HEK293T (cell line): ENCODE data around the gene PLS3.
A peak's percentile ranks its signal among the peaks of the same experiment; 100 is the strongest.

Experiments
- CTCF ChIA-PET: fragments of 350-600 bp; formaldehyde crosslinking; extraction: SDS; loops from one replicate; lab custom pipeline; 2021; ENCODE audit warnings: antibody characterized with exemption, inconsistent platforms; lab: Yijun Ruan, JAX
- POLR2A ChIA-PET: fragments of 350-600 bp; formaldehyde crosslinking; extraction: SDS; loops from one replicate; lab custom pipeline; 2020; ENCODE audit warnings: antibody characterized with exemption, inconsistent platforms; lab: Yijun Ruan, JAX
- DNase-seq: peaks from one replicate; pipeline ENCODE4 v3.0.0; 2012; ENCODE audit warnings: mixed read lengths; ENCODE audit errors: extremely low spot score
- ARNT ChIP-seq: fragments of 450-650 bp; IDR thresholded peaks from 2 replicates; pipeline ENCODE4 v1.6.1; 2017; ENCODE audit warnings: mild to moderate bottlenecking
- BHLHE40 ChIP-seq: fragments of 450-650 bp; IDR thresholded peaks from 2 replicates; pipeline ENCODE4 v1.6.1; 2016; ENCODE audit warnings: mild to moderate bottlenecking, moderate library complexity, borderline replicate concordance
- CTBP1 ChIP-seq: fragments of 450-650 bp; IDR thresholded peaks from 2 replicates; pipeline ENCODE4 v1.6.1; 2016; ENCODE audit warnings: borderline replicate concordance
- ELF4 ChIP-seq: fragments of 450-650 bp; IDR thresholded peaks from 2 replicates; pipeline ENCODE4 v1.6.1; 2017; ENCODE audit warnings: antibody characterized with exemption
- FOXA1 ChIP-seq: fragments of 450-650 bp; IDR thresholded peaks from 2 replicates; pipeline ENCODE4 v1.6.1; 2016; ENCODE audit warnings: mild to moderate bottlenecking
- FOXK2 ChIP-seq: fragments of 450-650 bp; IDR thresholded peaks from 2 replicates; pipeline ENCODE4 v1.6.1; 2016; ENCODE audit warnings: mild to moderate bottlenecking
- FOXM1 ChIP-seq: fragments of 450-650 bp; IDR thresholded peaks from 2 replicates; pipeline ENCODE4 v1.6.1; 2017; ENCODE audit warnings: mild to moderate bottlenecking, borderline replicate concordance
- HDGF ChIP-seq: fragments of 450-650 bp; IDR thresholded peaks from 2 replicates; pipeline ENCODE4 v1.6.1; 2017; ENCODE audit warnings: antibody characterized with exemption, borderline replicate concordance
- L3MBTL2 ChIP-seq: fragments of 450-650 bp; conservative IDR thresholded peaks from 2 replicates; pipeline ENCODE4 v1.6.1; 2016; ENCODE audit warnings: mild to moderate bottlenecking
- LEF1 ChIP-seq: fragments of 450-650 bp; IDR thresholded peaks from 2 replicates; pipeline ENCODE4 v1.6.1; 2017; ENCODE audit warnings: mild to moderate bottlenecking, borderline replicate concordance
- NFRKB ChIP-seq: fragments of 450-650 bp; IDR thresholded peaks from 2 replicates; pipeline ENCODE4 v1.6.1; 2016; ENCODE audit warnings: mild to moderate bottlenecking, moderate library complexity
- PKNOX1 ChIP-seq: fragments of 450-650 bp; IDR thresholded peaks from 2 replicates; pipeline ENCODE4 v1.6.1; 2016
- SP1 ChIP-seq: fragments of 450-650 bp; IDR thresholded peaks from 2 replicates; pipeline ENCODE4 v1.6.1; 2017
- SUZ12 ChIP-seq: fragments of 450-650 bp; IDR thresholded peaks from 2 replicates; pipeline ENCODE4 v1.6.1; 2016; ENCODE audit warnings: mild to moderate bottlenecking
- TARDBP ChIP-seq: fragments of 450-650 bp; IDR thresholded peaks from 2 replicates; pipeline ENCODE4 v1.6.1; 2016
- ZNF384 ChIP-seq: fragments of 450-650 bp; IDR thresholded peaks from 2 replicates; pipeline ENCODE4 v1.6.1; 2016

The PLS3 gene

DNA sequence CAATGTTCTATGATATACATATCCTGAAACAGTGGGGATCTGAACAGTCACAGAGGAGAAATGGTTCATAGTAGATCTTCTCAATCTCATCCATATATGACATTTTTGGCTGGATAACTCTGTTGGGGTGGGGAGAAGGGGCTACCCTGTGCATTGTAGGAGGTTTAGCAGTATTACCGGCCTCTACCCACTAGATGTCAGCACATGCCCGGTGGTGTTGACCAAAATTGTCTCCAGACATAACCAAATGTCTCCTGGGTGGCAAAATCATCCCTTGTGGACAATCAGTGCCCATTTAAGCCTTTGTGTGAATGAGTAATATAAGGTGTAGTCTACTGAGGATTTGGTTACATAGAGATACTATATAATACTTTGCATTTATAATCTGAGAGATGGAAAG, 89.9 kb downstream of the PLS3 start:
- DNase-seq: peak; percentile 60
- no peak for TF ChIP-seq SP1
- no peak for TF ChIP-seq L3MBTL2
- no peak for TF ChIP-seq FOXM1
- TF ChIP-seq PKNOX1: no peak
- no peak for TF ChIP-seq NFRKB
- TF ChIP-seq LEF1: no peak
- TF ChIP-seq ZNF384: no peak
- no peak; the same call in 1 of the 2 replicates for TF ChIP-seq FOXK2
- TF ChIP-seq BHLHE40: no peak
- TF ChIP-seq HDGF: no peak
- TF ChIP-seq ARNT: no peak
- TF ChIP-seq ELF4: no peak
- no peak for TF ChIP-seq TARDBP
- TF ChIP-seq CTBP1: no peak
- no peak for TF ChIP-seq SUZ12
- no peak for TF ChIP-seq FOXA1
- CTCF ChIA-PET: interaction anchor here (1.3 kb wide), 1 partner anchor 40 kb away, joined by 4 read pairs; no protein-coding TSS in a partner anchor
- POLR2A ChIA-PET: no interaction called here

DNA sequence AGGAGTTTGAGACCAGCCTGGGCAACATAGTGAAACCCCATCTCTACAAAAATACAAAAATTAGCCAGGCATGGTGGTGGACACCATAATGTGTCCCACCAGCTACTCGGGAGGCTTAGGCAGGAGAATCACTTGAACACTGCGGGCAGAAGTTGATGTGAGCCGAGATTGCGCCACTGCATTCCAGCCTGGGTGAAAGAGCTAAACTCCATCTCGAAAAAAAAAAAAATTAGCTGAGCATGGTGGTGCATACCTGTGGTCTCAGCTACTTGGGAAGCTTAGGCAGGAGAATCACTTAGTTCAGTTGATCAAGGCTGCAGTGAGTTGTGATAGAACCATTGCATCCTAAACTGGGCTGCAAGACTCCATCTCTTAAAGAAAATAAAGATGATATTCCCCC, 91.2 kb downstream of the PLS3 start:
- POLR2A ChIA-PET: no interaction called here
- TF ChIP-seq ARNT (no peak), BHLHE40 (no peak)

DNA sequence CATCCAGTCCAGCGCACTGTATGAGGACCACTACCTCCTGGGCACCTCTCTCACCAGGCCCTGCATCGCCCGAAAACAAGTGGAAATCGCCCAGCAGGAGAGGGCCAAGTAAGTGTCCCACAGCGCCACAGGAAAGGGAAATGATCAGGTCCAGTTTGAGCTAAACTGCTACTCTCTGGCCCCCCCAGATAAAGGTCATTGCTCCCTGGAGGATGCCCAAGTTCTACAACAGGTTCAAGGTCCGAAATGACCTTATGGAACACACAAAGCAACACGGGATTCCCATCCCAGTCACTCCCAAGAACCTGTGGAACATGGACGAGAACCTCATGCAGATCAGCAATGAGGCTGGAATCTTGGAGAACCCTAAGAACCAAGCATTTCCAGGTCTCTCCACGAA, 104.1 kb downstream of the PLS3 start:
- POLR2A ChIA-PET: no interaction called here
- TF ChIP-seq ZNF384 (no peak), FOXM1 (no peak), SP1 (no peak), ARNT (no peak), LEF1 (no peak), SUZ12 (no peak), NFRKB (no peak), ELF4 (no peak), HDGF (no peak)
- no peak for DNase-seq
- CTCF ChIA-PET: no interaction called here

More for the DNA sequence above, 91.2 kb downstream of the PLS3 start:
- DNase-seq: no peak
- CTCF ChIA-PET: interaction anchor here (0.8 to 0.9 kb wide), 2 partner anchors 10 to 38 kb away, joined by 3 to 4 read pairs; no protein-coding TSS in a partner anchor

DNA sequence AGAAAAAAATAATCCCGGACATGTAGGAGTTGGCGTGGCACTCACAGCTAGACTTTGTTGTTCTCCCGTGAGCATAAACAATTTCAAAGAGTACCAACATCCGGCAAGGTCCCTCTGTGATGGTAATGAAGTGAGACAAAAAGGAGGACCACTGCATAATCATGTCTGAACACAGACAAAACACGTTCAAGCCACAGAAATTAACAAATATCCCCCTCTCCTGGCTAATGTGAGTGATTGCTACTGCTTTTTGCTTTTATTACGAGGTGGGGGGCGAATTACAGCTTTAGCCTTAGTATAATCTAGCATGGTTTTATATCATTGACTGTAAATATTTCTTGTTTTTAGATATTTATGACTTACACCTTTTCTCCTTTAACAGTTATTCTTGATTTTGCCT, 118.5 kb downstream of the PLS3 start:
- TF ChIP-seq ZNF384: peak; percentile 86; the same call in 1 of the 2 replicates
- no peak for TF ChIP-seq CTBP1
- TF ChIP-seq SP1: no peak
- ChIA-PET CTCF (interaction anchor here (0.9 to 1.0 kb wide), 2 partner anchors 11 to 34 kb away, joined by 3 to 5 read pairs; no protein-coding TSS in a partner anchor), POLR2A (no interaction called here)
- peak; percentile 56 for DNase-seq

DNA sequence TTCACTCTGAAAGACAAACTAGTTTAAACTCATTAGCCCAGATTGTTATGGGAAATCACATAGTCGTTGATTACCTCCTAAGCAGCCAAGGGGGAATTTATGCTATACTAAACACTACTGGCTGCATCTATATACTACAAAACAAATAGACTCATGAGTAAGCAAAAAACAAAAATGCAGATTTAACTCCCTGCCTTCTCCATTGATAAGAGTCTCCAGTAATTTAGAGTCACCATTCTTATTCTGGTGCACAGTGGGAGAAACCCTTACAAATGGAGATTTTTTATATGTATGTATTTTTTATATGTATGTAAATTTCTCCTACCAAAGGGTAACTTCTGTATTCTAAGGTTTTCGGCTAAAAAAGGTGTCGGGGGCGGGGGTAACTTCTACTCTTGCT, 126.6 kb downstream of the PLS3 start:
- CTCF ChIA-PET: no interaction called here
- no peak for DNase-seq
- no peak for TF ChIP-seq L3MBTL2
- TF ChIP-seq ZNF384: no peak
- TF ChIP-seq FOXA1: no peak
- TF ChIP-seq LEF1: no peak
- TF ChIP-seq NFRKB: no peak
- TF ChIP-seq TARDBP: no peak
- TF ChIP-seq FOXM1: no peak
- TF ChIP-seq ARNT: no peak
- TF ChIP-seq SP1: no peak
- no peak for TF ChIP-seq PKNOX1
- no peak for TF ChIP-seq SUZ12
- no peak for TF ChIP-seq HDGF
- POLR2A ChIA-PET: no interaction called here

- CTCF ChIA-PET: interaction anchor here (1.2 to 1.5 kb wide), 3 partner anchors 8 to 14 kb away, joined by 3 to 5 read pairs (median 4); no protein-coding TSS in a partner anchor
- POLR2A ChIA-PET: no interaction called here
- no peak for DNase-seq
- TF ChIP-seq LEF1 (no peak), L3MBTL2 (no peak), FOXM1 (no peak), TARDBP (no peak)
Measured at GRCh38 chrX:115689931-115690330, 129.0 kb downstream of the PLS3 start.

DNA sequence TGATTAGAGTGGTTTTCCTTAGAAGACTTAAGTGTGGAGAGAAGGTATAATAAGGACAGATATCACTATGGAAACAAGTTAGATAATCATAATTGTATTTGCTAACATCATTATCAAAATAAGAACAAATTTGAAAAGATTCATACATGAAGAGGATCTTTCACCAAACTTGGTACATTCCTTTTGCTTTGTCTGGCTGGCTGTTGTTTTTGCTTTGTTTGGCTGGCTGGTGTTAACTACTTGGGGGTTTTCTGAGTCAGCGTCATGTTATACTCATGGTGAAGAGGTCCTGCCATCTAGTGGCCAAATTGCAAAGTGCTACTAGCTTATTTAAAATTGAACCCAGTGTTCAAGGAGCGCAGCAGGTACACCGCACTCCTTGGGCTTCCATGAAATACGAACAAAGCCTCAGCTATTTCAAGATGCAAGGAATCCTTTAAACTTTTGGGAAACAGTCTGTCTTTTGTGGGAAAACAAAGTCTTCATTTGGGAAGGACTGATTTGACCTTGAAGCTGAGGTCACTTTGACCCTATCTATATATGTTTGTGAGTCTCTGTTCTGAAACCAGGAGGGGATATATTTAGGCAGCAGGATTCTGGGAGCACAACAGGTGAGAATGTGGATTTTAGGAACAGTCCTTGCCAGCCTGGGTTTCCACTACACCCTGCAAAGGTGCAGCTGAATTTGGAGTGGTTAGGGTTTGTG, 129.7 kb downstream of the PLS3 start:
- ChIA-PET CTCF (interaction anchor here (0.6 to 1.6 kb wide), 11 partner anchors 9 to 360 kb away, joined by 3 to 11 read pairs (median 4); no protein-coding TSS in a partner anchor), POLR2A (no interaction called here)
- TF ChIP-seq ARNT: no peak
- peak; percentile 74 for DNase-seq

DNA sequence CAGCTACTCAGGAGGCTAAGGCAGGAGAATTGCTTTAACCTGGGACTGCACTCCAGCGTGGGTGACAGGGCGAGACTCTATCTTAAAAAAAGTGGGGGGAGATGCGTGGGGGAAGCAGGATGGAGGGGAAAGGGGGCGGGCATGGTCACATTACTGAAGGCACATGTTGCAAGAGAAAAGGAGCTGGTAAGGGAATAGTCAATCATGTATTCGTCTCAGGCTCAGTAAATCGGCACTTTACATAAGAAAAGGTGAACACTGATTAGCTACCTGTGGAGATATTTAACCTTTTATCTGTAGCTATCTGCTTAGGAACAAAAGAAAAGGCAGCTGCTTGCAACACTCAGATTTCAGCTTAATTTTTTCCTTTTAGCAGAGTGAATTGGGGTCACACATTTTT, 132.5 kb downstream of the PLS3 start:
- TF ChIP-seq ELF4: no peak
- TF ChIP-seq TARDBP: no peak
- no peak for TF ChIP-seq L3MBTL2
- no peak for TF ChIP-seq FOXM1
- no peak for TF ChIP-seq PKNOX1
- TF ChIP-seq ARNT: no peak
- TF ChIP-seq ZNF384: no peak
- no peak for TF ChIP-seq BHLHE40
- no peak for TF ChIP-seq FOXA1
- no peak for TF ChIP-seq SP1
- no peak for TF ChIP-seq SUZ12
- TF ChIP-seq CTBP1: no peak
- TF ChIP-seq HDGF: no peak
- no peak for TF ChIP-seq LEF1
- no peak for TF ChIP-seq NFRKB
- no peak for TF ChIP-seq FOXK2
- CTCF ChIA-PET: interaction anchor here (0.6 to 0.7 kb wide), 2 partner anchors 35 to 51 kb away, joined by 3 read pairs; no protein-coding TSS in a partner anchor
- DNase-seq: no peak
- POLR2A ChIA-PET: no interaction called here
